Measurements from ENCODE around the gene SLC39A10.

GRCh38 chr2:195766691-195767090, 109.7 kb downstream of the SLC39A10 start:
- no peak for TF ChIP-seq ZSCAN29 (IDR thresholded peaks at IDR 0.05)
- no peak for TF ChIP-seq KDM1A (IDR thresholded peaks at IDR 0.05; ENCODE audit: borderline replicate concordance)
- no peak for TF ChIP-seq REST (IDR thresholded peaks at IDR 0.05; ENCODE audit: low read depth, low read length)
- TF ChIP-seq STAT3 (IDR thresholded peaks at IDR 0.05; ENCODE audit: low read depth, low read length), result no peak
- TF ChIP-seq EP300 (IDR thresholded peaks at IDR 0.05; ENCODE audit: borderline replicate concordance in 1 of 2, control insufficient read depth in 1 of 2, low read depth in 2 of 2, low read length in 2 of 2), result no peak
- TF ChIP-seq RAD21 (IDR thresholded peaks at IDR 0.05; ENCODE audit: insufficient read depth, low read depth, low read length), result no peak
- TF ChIP-seq POLR2AphosphoS5 (IDR thresholded peaks at IDR 0.05; ENCODE audit: low read length), result no peak
- TF ChIP-seq CHD2 (IDR thresholded peaks at IDR 0.05; ENCODE audit: borderline replicate concordance, low read depth, low read length), result no peak
- no peak for TF ChIP-seq CTCF (IDR thresholded peaks at IDR 0.05 in 2 of 3, conservative IDR thresholded peaks at IDR 0.05 in 1 of 3; ENCODE audit: control insufficient read depth in 2 of 3, extremely low read depth in 1 of 3, insufficient read depth in 1 of 3, low read depth in 3 of 3, low read length in 3 of 3)
- TF ChIP-seq ZNF592 (IDR thresholded peaks at IDR 0.05), result no peak

Measured in GM12878 (cell line).